Lower lobe of right lung (tissue), 2 donors: ENCODE data around the gene ARHGAP10. TPM values are rescaled to one million over a fixed set of nuclear protein-coding genes. Genes with fewer than 3 reads are reported as not detected.

Experiments
- ATAC-seq, 2 donors: fragments of 200-7000 bp; cut with Tn5 transposase; one replicate each; pipeline ENCODE4 v1.9.1; 2020 to 2022; ENCODE audit warnings: mild to moderate bottlenecking in 2 of 2, moderate library complexity in 2 of 2
- DNase-seq: peaks from one replicate; pipeline ENCODE4 v3.0.0-alpha.2; 2020
- H3K27ac ChIP-seq: fragments of 200-600 bp; one replicate; pipeline ENCODE4 v1.8.0; 2022
- H3K27me3 ChIP-seq: fragments of 200-600 bp; one replicate; pipeline ENCODE4 v1.8.0; 2022; ENCODE audit warnings: low read depth
- H3K36me3 ChIP-seq: fragments of 200-600 bp; one replicate; pipeline ENCODE4 v1.8.0; 2022; ENCODE audit warnings: mild to moderate bottlenecking
- H3K4me1 ChIP-seq: fragments of 200-600 bp; one replicate; pipeline ENCODE4 v1.8.0; 2022
- H3K4me3 ChIP-seq: fragments of 200-600 bp; one replicate; pipeline ENCODE4 v1.8.0; 2022; ENCODE audit warnings: mild to moderate bottlenecking
- H3K9me3 ChIP-seq: fragments of 200-600 bp; one replicate; pipeline ENCODE4 v1.8.0; 2022
- CTCF ChIP-seq: fragments of 200-600 bp; IDR thresholded peaks from one replicate; pipeline ENCODE4 v1.8.0; 2022; ENCODE audit warnings: antibody characterized with exemption, mild to moderate bottlenecking
- intact Hi-C: fragments of 100-400 bp; cut with DNase I; formaldehyde crosslinking; loops from one replicate; pipeline ENCODE4 v1.11.0; 2022
- total RNA-seq: library from RNA; stranded (reverse); fragmentation: NEBNext Ultra II Directional; extraction: Animal tissue kit (Norgen Biotek cat#: 25700); gene quantifications from one replicate; pipeline ENCODE4 v1.2.1, GENCODE V29; 2021
- donor health status: DM: no; HTN: yes; CAD: no; lungs with severe emphysema.

Gene ARHGAP10
- total RNA-seq, 1 donor from 2014 or later: 26.4 TPM

- intact Hi-C loops: no loop called here
- ATAC-seq (no peak), DNase-seq (no peak)
- no peaks in the 10 kb centered on the region for H3K27me3 ChIP-seq
- H3K9me3 ChIP-seq: no peaks in the 10 kb centered on the region
- no peaks in the 10 kb centered on the region for H3K36me3 ChIP-seq
- no peak overlapping the region for H3K4me3 ChIP-seq
- TF ChIP-seq CTCF: no peak
- H3K27ac ChIP-seq: no peak overlapping the region
- H3K4me1 ChIP-seq: peaks cover 23% of the 10 kb centered on the region
Observed at GRCh38 chr4:147739239-147739823, 7.4 kb downstream of the ARHGAP10 start.

- no peak overlapping the region for H3K4me3 ChIP-seq
- TF ChIP-seq CTCF: no peak
- H3K27me3 ChIP-seq: no peaks in the 10 kb centered on the region
- H3K9me3 ChIP-seq: no peaks in the 10 kb centered on the region
- ATAC-seq (no peak), DNase-seq (no peak)
- H3K36me3 ChIP-seq: no peaks in the 10 kb centered on the region
- intact Hi-C loops: no loop called here
- no peak overlapping the region for H3K27ac ChIP-seq
- H3K4me1 ChIP-seq: peaks cover 15% of the 10 kb centered on the region
Observed at GRCh38 chr4:147740176-147740575, 8.3 kb downstream of the ARHGAP10 start.

GRCh38 chr4:147741190-147741788 is 9.4 kb downstream of the ARHGAP10 start:
- H3K36me3 ChIP-seq: no peaks in the 10 kb centered on the region
- DNase-seq (no peak), ATAC-seq (no peak)
- H3K4me3 ChIP-seq: no peak overlapping the region
- intact Hi-C loops: no loop called here
- no peak overlapping the region for H3K27ac ChIP-seq
- H3K9me3 ChIP-seq: no peaks in the 10 kb centered on the region
- no peak for TF ChIP-seq CTCF
- peaks cover 6% of the 10 kb centered on the region for H3K4me1 ChIP-seq
- H3K27me3 ChIP-seq: no peaks in the 10 kb centered on the region

- intact Hi-C loops: no loop called here
- Histone ChIP-seq H3K27ac (no peak overlapping the region), H3K4me1 (no peaks in the 10 kb centered on the region), H3K4me3 (no peak overlapping the region), H3K27me3 (no peaks in the 10 kb centered on the region), H3K36me3 (peaks cover 3% of the 10 kb centered on the region), H3K9me3 (no peaks in the 10 kb centered on the region)
- DNase-seq (no peak), ATAC-seq (no peak)
- TF ChIP-seq CTCF: no peak
Observed at GRCh38 chr4:147747787-147748454, 16.0 kb downstream of the ARHGAP10 start.

- no peak overlapping the region for H3K27ac ChIP-seq
- H3K9me3 ChIP-seq: no peaks in the 10 kb centered on the region
- ATAC-seq (no peak), DNase-seq (no peak)
- H3K4me1 ChIP-seq: peaks cover 6% of the 10 kb centered on the region
- H3K4me3 ChIP-seq: no peak overlapping the region
- H3K36me3 ChIP-seq: peaks cover 3% of the 10 kb centered on the region
- intact Hi-C loops: no loop called here
- TF ChIP-seq CTCF: no peak
- no peaks in the 10 kb centered on the region for H3K27me3 ChIP-seq
Observed at GRCh38 chr4:147749811-147750321, 18.0 kb downstream of the ARHGAP10 start.
